IMR-90 (cell line): Measurements from ENCODE around the gene PPDPF. TPM values are rescaled to one million over a fixed set of nuclear protein-coding genes. Genes with fewer than 3 reads are reported as not detected.

Experiments used
- ATAC-seq: fragments of 200-7000 bp; cut with Tn5 transposase; 2 replicates; pipeline ENCODE4 v1.9.1; 2020; ENCODE audit warnings: low read depth, mild to moderate bottlenecking, moderate library complexity
- BruUV-seq: library from RNA; stranded (reverse); fragments of 400-500 nt; replicated peaks from 2 replicates; lab custom pipeline; 2021; lab: Mats Ljungman, UMichigan
- CTCF ChIA-PET: fragments of 300-600 bp; formaldehyde crosslinking; extraction: SDS; loops from one replicate; lab custom pipeline; 2021; ENCODE audit warnings: antibody characterized with exemption; lab: Yijun Ruan, JAX
- POLR2A ChIA-PET: fragments of 300-600 bp; sonication (Branson Sonifier 250); formaldehyde crosslinking; loops from one replicate; lab custom pipeline; 2022; ENCODE audit warnings: antibody characterized with exemption; ENCODE audit not compliant: unreplicated experiment; lab: Charles Lee
- DNase-seq: peaks from one replicate; pipeline ENCODE4 v3.0.0; 2013
- H2AFZ ChIP-seq: replicated peaks from 2 replicates; pipeline ENCODE3; 2013; ENCODE audit warnings: low read length, mild to moderate bottlenecking; ENCODE audit not compliant: poor library complexity
- H2AK5ac ChIP-seq: 2 replicates; pipeline ENCODE4 v1.6.1; 2013; ENCODE audit warnings: low read depth, low read length, inconsistent platforms
- H2AK9ac ChIP-seq: replicated peaks from 2 replicates; pipeline ENCODE3; 2013; ENCODE audit warnings: mild to moderate bottlenecking, low read depth, low read length, moderate library complexity; ENCODE audit not compliant: poor library complexity
- H2BK120ac ChIP-seq: 2 replicates; pipeline ENCODE4 v1.6.1; 2013; ENCODE audit warnings: low read depth, low read length, inconsistent platforms
- H2BK15ac ChIP-seq: 3 replicates; pipeline ENCODE4 v1.6.1; 2013; ENCODE audit warnings: low read depth, low read length, inconsistent platforms
- H2BK20ac ChIP-seq: 2 replicates; pipeline ENCODE4 v1.6.1; 2013; ENCODE audit warnings: low read depth, mild to moderate bottlenecking, inconsistent platforms, low read length, moderate library complexity
- H2BK5ac ChIP-seq: 2 replicates; pipeline ENCODE4 v1.6.1; 2013; ENCODE audit warnings: mild to moderate bottlenecking, low read depth, low read length, inconsistent platforms; ENCODE audit not compliant: poor library complexity, severe bottlenecking
- H3K14ac ChIP-seq: replicated peaks from 2 replicates; pipeline ENCODE4 v1.6.1; 2013; ENCODE audit warnings: low read depth, low read length, inconsistent platforms
- H3K18ac ChIP-seq: 2 replicates; pipeline ENCODE4 v1.6.1; 2013; ENCODE audit warnings: low read depth, low read length, control low read depth
- H3K23ac ChIP-seq: 2 replicates; pipeline ENCODE4 v1.6.1; 2013; ENCODE audit warnings: low read depth, low read length, inconsistent platforms
- H3K27ac ChIP-seq: 2 replicates; pipeline ENCODE4 v1.5.1; 2013; ENCODE audit warnings: mild to moderate bottlenecking, control low read depth, low read length; ENCODE audit not compliant: insufficient read depth
- H3K27me3 ChIP-seq: 2 replicates; pipeline ENCODE4 v1.6.1; 2013; ENCODE audit warnings: low read length; ENCODE audit not compliant: control insufficient read depth, insufficient read depth
- H3K36me3 ChIP-seq: 2 replicates; pipeline ENCODE4 v1.6.1; 2013; ENCODE audit warnings: low read length, mixed read lengths; ENCODE audit not compliant: control insufficient read depth, insufficient read depth
- H3K4ac ChIP-seq: 2 replicates; pipeline ENCODE4 v1.6.1; 2013; ENCODE audit warnings: low read depth, low read length, inconsistent platforms
- H3K4me1 ChIP-seq: 2 replicates; pipeline ENCODE4 v1.6.1; 2013; ENCODE audit warnings: low read length, mixed read lengths; ENCODE audit not compliant: control insufficient read depth, insufficient read depth
- H3K4me2 ChIP-seq: 2 replicates; pipeline ENCODE4 v1.6.1; 2013; ENCODE audit warnings: low read depth, mild to moderate bottlenecking, control low read depth, low read length, moderate library complexity
- H3K4me3 ChIP-seq: 2 replicates; pipeline ENCODE4 v1.5.1; 2013; ENCODE audit warnings: low read depth, mild to moderate bottlenecking, control low read depth, low read length, moderate library complexity; ENCODE audit not compliant: insufficient read depth
- H3K56ac ChIP-seq: 2 replicates; pipeline ENCODE4 v1.6.1; 2013; ENCODE audit warnings: low read length, inconsistent platforms; ENCODE audit not compliant: insufficient read depth; ENCODE audit errors: extremely low read depth
- H3K79me1 ChIP-seq, 2 experiments: 2 replicates each; pipeline ENCODE4 v1.6.1; 2013; ENCODE audit warnings: low read length in 2 of 2, inconsistent platforms in 1 of 2, low read depth in 1 of 2
- H3K9ac ChIP-seq: 2 replicates; pipeline ENCODE4 v1.6.1; 2013; ENCODE audit warnings: low read depth, low read length, control low read depth
- H3K9me1 ChIP-seq: 2 replicates; pipeline ENCODE4 v1.6.1; 2013; ENCODE audit warnings: low read length, inconsistent platforms; ENCODE audit not compliant: insufficient read depth
- H3K9me3 ChIP-seq: 2 replicates; pipeline ENCODE4 v1.6.1; 2013; ENCODE audit warnings: low read length; ENCODE audit not compliant: control insufficient read depth, insufficient read depth
- H4K20me1 ChIP-seq: 2 replicates; pipeline ENCODE4 v1.6.1; 2013; ENCODE audit warnings: low read length, inconsistent platforms; ENCODE audit not compliant: insufficient read depth
- H4K5ac ChIP-seq: 2 replicates; pipeline ENCODE4 v1.6.1; 2013; ENCODE audit warnings: mild to moderate bottlenecking, low read depth, low read length, control low read depth
- H4K8ac ChIP-seq, 2 experiments: 2 replicates each; pipeline ENCODE4 v1.6.1; 2013; ENCODE audit warnings: low read depth in 2 of 2, low read length in 2 of 2, control low read depth in 1 of 2, inconsistent platforms in 1 of 2
- H4K91ac ChIP-seq: 2 replicates; pipeline ENCODE4 v1.6.1; 2013; ENCODE audit warnings: low read depth, low read length, inconsistent platforms; ENCODE audit not compliant: insufficient read depth
- BHLHE40 ChIP-seq: fragments of 150-350 bp; IDR thresholded peaks from 2 replicates; pipeline ENCODE4 v1.6.1; 2016; ENCODE audit warnings: mild to moderate bottlenecking, low read depth, low read length
- CEBPB ChIP-seq: IDR thresholded peaks from 2 replicates; pipeline ENCODE4 v1.6.1; 2012; ENCODE audit warnings: low read depth, low read length, improper control_type of control experiment
- CHD1 ChIP-seq: IDR thresholded peaks from 2 replicates; pipeline ENCODE4 v1.6.1; 2012; ENCODE audit warnings: low read depth, low read length, improper control_type of control experiment
- ELK1 ChIP-seq: fragments of 150-350 bp; IDR thresholded peaks from 2 replicates; pipeline ENCODE4 v1.6.1; 2016; ENCODE audit warnings: low read depth, mild to moderate bottlenecking, low read length, moderate library complexity, borderline replicate concordance
- FOS ChIP-seq: fragments of 150-350 bp; IDR thresholded peaks from 2 replicates; pipeline ENCODE4 v1.6.1; 2016; ENCODE audit warnings: low read depth, low read length
- MAFK ChIP-seq: IDR thresholded peaks from 2 replicates; pipeline ENCODE4 v1.6.1; 2012; ENCODE audit warnings: low read depth, low read length, improper control_type of control experiment
- MAZ ChIP-seq: IDR thresholded peaks from 2 replicates; pipeline ENCODE4 v1.6.1; 2012; ENCODE audit warnings: low read depth, mild to moderate bottlenecking, low read length, improper control_type of control experiment, moderate library complexity, borderline replicate concordance
- MXI1 ChIP-seq: IDR thresholded peaks from 2 replicates; pipeline ENCODE4 v1.6.1; 2012; ENCODE audit warnings: low read depth, mild to moderate bottlenecking, low read length, moderate library complexity, borderline replicate concordance
- NFE2L2 ChIP-seq: fragments of 150-350 bp; IDR thresholded peaks from 2 replicates; pipeline ENCODE4 v1.6.1; 2016; ENCODE audit warnings: low read depth, mild to moderate bottlenecking, low read length
- POLR2A ChIP-seq: IDR thresholded peaks from 2 replicates; pipeline ENCODE4 v1.6.1; 2012; ENCODE audit warnings: mild to moderate bottlenecking, low read depth, low read length
- RAD21 ChIP-seq: IDR thresholded peaks from 2 replicates; pipeline ENCODE4 v1.6.1; 2012; ENCODE audit warnings: low read length, improper control_type of control experiment
- RCOR1 ChIP-seq: IDR thresholded peaks from 2 replicates; pipeline ENCODE4 v1.6.1; 2012; ENCODE audit warnings: mild to moderate bottlenecking, low read length, improper control_type of control experiment; ENCODE audit not compliant: insufficient replicate concordance
- RFX5 ChIP-seq: IDR thresholded peaks from 2 replicates; pipeline ENCODE4 v1.8.0; 2012; ENCODE audit warnings: low read depth, mild to moderate bottlenecking, low read length, moderate library complexity
- SMC3 ChIP-seq: fragments of 150-350 bp; IDR thresholded peaks from 2 replicates; pipeline ENCODE4 v1.6.1; 2016; ENCODE audit warnings: low read depth, mild to moderate bottlenecking, antibody characterized with exemption, low read length, moderate library complexity
- WGBS, 2 experiments: methylation state at CpG; one replicate each; pipeline versions ENCODE4 v1.1.5 to v1.1.7; 2013; ENCODE audit warnings: missing lambda C conversion rate in 2 of 2; ENCODE audit not compliant: insufficient read length in 1 of 2; ENCODE audit errors: extremely low coverage in 2 of 2; 5-methylcytosine and 5-hydroxymethylcytosine counted together
- dilution Hi-C: fragments of 300-500 bp; cut with HindIII; formaldehyde crosslinking; loops from one replicate; pipeline ENCODE4 v1.14.3; 2018; ENCODE audit warnings: low sequenced_read_pairs; ENCODE audit not compliant: unreplicated experiment
- in situ Hi-C: fragments of 300-500 bp; cut with MboI; formaldehyde crosslinking; loops from 3 replicates; pipeline ENCODE4 v1.14.3; 2019; ENCODE audit warnings: low sequenced_read_pairs, inconsistent platforms, mixed read lengths
- intact Hi-C: fragments of 100-400 bp; cut with micrococcal nuclease; formaldehyde crosslinking; loops from 2 replicates; pipeline ENCODE4 v1.10.0; 2022
- polyA plus RNA-seq, 3 experiments: library from polyadenylated mRNA; depleted of rRNA; stranded (reverse); fragments of >200 nt; gene quantifications; 2 replicates each; pipeline ENCODE4 v1.2.3, GENCODE V29; 2012; ENCODE audit warnings: low replicate concordance in 1 of 3
- total RNA-seq: library from RNA; depleted of rRNA; stranded (reverse); fragments of >200 nt; gene quantifications from 2 replicates; pipeline ENCODE4 v1.2.3, GENCODE V29; 2012
- TF ChIP-seq, protein P1 (sequence below): conservative IDR thresholded peaks from 2 replicates; pipeline ENCODE4 v1.5.1; 2012; ENCODE audit warnings: mild to moderate bottlenecking, low read depth, low read length, improper control_type of control experiment
- TF ChIP-seq, protein P2 (sequence below): fragments of 150-350 bp; IDR thresholded peaks from 2 replicates; pipeline ENCODE4 v1.6.1; 2017; ENCODE audit warnings: mild to moderate bottlenecking, antibody characterized with exemption, low read length, low read depth

The PPDPF gene
- total and polyA plus RNA-seq, 2 of the 4 experiments (the other 2 are of a cell fraction): 12.9 to 171 TPM

DNA sequence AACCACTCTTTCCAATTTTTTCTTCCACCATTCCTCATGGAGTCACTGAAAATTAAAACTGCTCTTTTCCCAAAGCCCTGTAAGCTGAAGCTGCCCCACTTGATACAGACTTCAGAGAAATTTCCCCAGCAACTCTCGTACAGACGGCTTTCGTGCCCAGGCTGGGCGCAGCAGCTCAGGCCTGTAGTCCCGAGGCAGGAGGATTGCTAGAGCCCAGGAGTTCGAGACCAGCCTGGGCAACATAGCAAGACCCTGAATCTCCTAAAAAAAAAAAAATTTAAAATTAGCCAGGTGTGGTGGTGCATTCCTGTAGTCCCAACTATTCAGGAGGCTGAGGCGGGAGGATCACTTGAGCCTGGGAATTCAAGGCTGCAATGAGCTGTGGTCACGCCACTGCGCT lies 6.6 kb downstream of the PPDPF start:
- no peak overlapping the region for H3K14ac ChIP-seq
- peaks cover 5% of the 10 kb centered on the region for H3K4me1 ChIP-seq
- H3K36me3 ChIP-seq: peaks cover 17% of the 10 kb centered on the region
- H3K27ac ChIP-seq: no peak overlapping the region
- H3K79me1 ChIP-seq: peaks cover 11 to 18% of the 10 kb centered on the region in 2 experiments
- H3K4me2 ChIP-seq: no peak overlapping the region
- no peak overlapping the region for H2BK5ac ChIP-seq
- no peaks in the 10 kb centered on the region for H3K27me3 ChIP-seq
- dilution Hi-C loops (no loop called here), intact Hi-C loops (no loop called here), in situ Hi-C loops (no loop called here)
- ChIA-PET CTCF (no interaction called here), POLR2A (interaction anchor here (0.5 kb wide), 1 partner anchor 447 kb away, joined by 3 read pairs; no protein-coding TSS in a partner anchor)
- H4K5ac ChIP-seq: no peak overlapping the region
- TF ChIP-seq RCOR1 (no peak), FOS (no peak), MAFK (no peak), RAD21 (no peak), CEBPB (no peak), BHLHE40 (no peak), RFX5 (no peak), MXI1 (no peak), CHD1 (no peak), ELK1 (no peak), MAZ (no peak), POLR2A (no peak), SMC3 (no peak), NFE2L2 (no peak)
- TF ChIP-seq, protein P1, sequence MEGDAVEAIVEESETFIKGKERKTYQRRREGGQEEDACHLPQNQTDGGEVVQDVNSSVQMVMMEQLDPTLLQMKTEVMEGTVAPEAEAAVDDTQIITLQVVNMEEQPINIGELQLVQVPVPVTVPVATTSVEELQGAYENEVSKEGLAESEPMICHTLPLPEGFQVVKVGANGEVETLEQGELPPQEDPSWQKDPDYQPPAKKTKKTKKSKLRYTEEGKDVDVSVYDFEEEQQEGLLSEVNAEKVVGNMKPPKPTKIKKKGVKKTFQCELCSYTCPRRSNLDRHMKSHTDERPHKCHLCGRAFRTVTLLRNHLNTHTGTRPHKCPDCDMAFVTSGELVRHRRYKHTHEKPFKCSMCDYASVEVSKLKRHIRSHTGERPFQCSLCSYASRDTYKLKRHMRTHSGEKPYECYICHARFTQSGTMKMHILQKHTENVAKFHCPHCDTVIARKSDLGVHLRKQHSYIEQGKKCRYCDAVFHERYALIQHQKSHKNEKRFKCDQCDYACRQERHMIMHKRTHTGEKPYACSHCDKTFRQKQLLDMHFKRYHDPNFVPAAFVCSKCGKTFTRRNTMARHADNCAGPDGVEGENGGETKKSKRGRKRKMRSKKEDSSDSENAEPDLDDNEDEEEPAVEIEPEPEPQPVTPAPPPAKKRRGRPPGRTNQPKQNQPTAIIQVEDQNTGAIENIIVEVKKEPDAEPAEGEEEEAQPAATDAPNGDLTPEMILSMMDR: no peak
- TF ChIP-seq, protein P2, sequence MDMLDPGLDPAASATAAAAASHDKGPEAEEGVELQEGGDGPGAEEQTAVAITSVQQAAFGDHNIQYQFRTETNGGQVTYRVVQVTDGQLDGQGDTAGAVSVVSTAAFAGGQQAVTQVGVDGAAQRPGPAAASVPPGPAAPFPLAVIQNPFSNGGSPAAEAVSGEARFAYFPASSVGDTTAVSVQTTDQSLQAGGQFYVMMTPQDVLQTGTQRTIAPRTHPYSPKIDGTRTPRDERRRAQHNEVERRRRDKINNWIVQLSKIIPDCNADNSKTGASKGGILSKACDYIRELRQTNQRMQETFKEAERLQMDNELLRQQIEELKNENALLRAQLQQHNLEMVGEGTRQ: no peak
- no peak overlapping the region for H2AK5ac ChIP-seq
- no TSS peak for BruUV-seq
- H3K9ac ChIP-seq: no peak overlapping the region
- H2AFZ ChIP-seq: no peak overlapping the region
- H3K56ac ChIP-seq: no peak overlapping the region
- H4K20me1 ChIP-seq: peaks cover 17% of the 10 kb centered on the region
- no peak overlapping the region for H3K4ac ChIP-seq
- no peak overlapping the region for H2BK120ac ChIP-seq
- H3K4me3 ChIP-seq: no peak overlapping the region
- no peak for ATAC-seq
- WGBS, 2 experiments: no CpG with 5 or more reads among the region's 9 CpGs
- H2AK9ac ChIP-seq: no peak overlapping the region
- H3K9me1 ChIP-seq: peaks cover 4% of the 10 kb centered on the region; the same call in 1 of the 2 replicates
- no peak for DNase-seq
- no peak overlapping the region for H4K8ac ChIP-seq
- no peak overlapping the region for H2BK15ac ChIP-seq
- no peak overlapping the region for H4K91ac ChIP-seq
- no peaks in the 10 kb centered on the region for H3K9me3 ChIP-seq
- H2BK20ac ChIP-seq: no peak overlapping the region
- no peak overlapping the region for H3K18ac ChIP-seq
- H3K23ac ChIP-seq: no peak overlapping the region
